IMR-90 (cell line): ENCODE results near the gene DMXL1. TPM values are rescaled to one million over a fixed set of nuclear protein-coding genes. Genes with fewer than 3 reads are reported as not detected.

Experiments
- ATAC-seq: fragments of 200-7000 bp; cut with Tn5 transposase; 2 replicates; pipeline ENCODE4 v1.9.1; 2020; ENCODE audit warnings: low read depth, mild to moderate bottlenecking, moderate library complexity
- BruUV-seq: library from RNA; stranded (reverse); fragments of 400-500 nt; replicated peaks from 2 replicates; lab custom pipeline; 2021; lab: Mats Ljungman, UMichigan
- CTCF ChIA-PET: fragments of 300-600 bp; formaldehyde crosslinking; extraction: SDS; loops from one replicate; lab custom pipeline; 2021; ENCODE audit warnings: antibody characterized with exemption; lab: Yijun Ruan, JAX
- POLR2A ChIA-PET: fragments of 300-600 bp; sonication (Branson Sonifier 250); formaldehyde crosslinking; loops from one replicate; lab custom pipeline; 2022; ENCODE audit warnings: antibody characterized with exemption; ENCODE audit not compliant: unreplicated experiment; lab: Charles Lee
- DNase-seq: peaks from one replicate; pipeline ENCODE4 v3.0.0; 2013
- H2AFZ ChIP-seq: replicated peaks from 2 replicates; pipeline ENCODE3; 2013; ENCODE audit warnings: low read length, mild to moderate bottlenecking; ENCODE audit not compliant: poor library complexity
- H2AK5ac ChIP-seq: 2 replicates; pipeline ENCODE4 v1.6.1; 2013; ENCODE audit warnings: low read depth, low read length, inconsistent platforms
- H2AK9ac ChIP-seq: replicated peaks from 2 replicates; pipeline ENCODE3; 2013; ENCODE audit warnings: mild to moderate bottlenecking, low read depth, low read length, moderate library complexity; ENCODE audit not compliant: poor library complexity
- H2BK120ac ChIP-seq: 2 replicates; pipeline ENCODE4 v1.6.1; 2013; ENCODE audit warnings: low read depth, low read length, inconsistent platforms
- H2BK15ac ChIP-seq: 3 replicates; pipeline ENCODE4 v1.6.1; 2013; ENCODE audit warnings: low read depth, low read length, inconsistent platforms
- H2BK20ac ChIP-seq: 2 replicates; pipeline ENCODE4 v1.6.1; 2013; ENCODE audit warnings: low read depth, mild to moderate bottlenecking, inconsistent platforms, low read length, moderate library complexity
- H2BK5ac ChIP-seq: 2 replicates; pipeline ENCODE4 v1.6.1; 2013; ENCODE audit warnings: mild to moderate bottlenecking, low read depth, low read length, inconsistent platforms; ENCODE audit not compliant: poor library complexity, severe bottlenecking
- H3K14ac ChIP-seq: replicated peaks from 2 replicates; pipeline ENCODE4 v1.6.1; 2013; ENCODE audit warnings: low read depth, low read length, inconsistent platforms
- H3K18ac ChIP-seq: 2 replicates; pipeline ENCODE4 v1.6.1; 2013; ENCODE audit warnings: low read depth, low read length, control low read depth
- H3K23ac ChIP-seq: 2 replicates; pipeline ENCODE4 v1.6.1; 2013; ENCODE audit warnings: low read depth, low read length, inconsistent platforms
- H3K27ac ChIP-seq: 2 replicates; pipeline ENCODE4 v1.5.1; 2013; ENCODE audit warnings: mild to moderate bottlenecking, control low read depth, low read length; ENCODE audit not compliant: insufficient read depth
- H3K27me3 ChIP-seq: 2 replicates; pipeline ENCODE4 v1.6.1; 2013; ENCODE audit warnings: low read length; ENCODE audit not compliant: control insufficient read depth, insufficient read depth
- H3K36me3 ChIP-seq: 2 replicates; pipeline ENCODE4 v1.6.1; 2013; ENCODE audit warnings: low read length, mixed read lengths; ENCODE audit not compliant: control insufficient read depth, insufficient read depth
- H3K4ac ChIP-seq: 2 replicates; pipeline ENCODE4 v1.6.1; 2013; ENCODE audit warnings: low read depth, low read length, inconsistent platforms
- H3K4me1 ChIP-seq: 2 replicates; pipeline ENCODE4 v1.6.1; 2013; ENCODE audit warnings: low read length, mixed read lengths; ENCODE audit not compliant: control insufficient read depth, insufficient read depth
- H3K4me2 ChIP-seq: 2 replicates; pipeline ENCODE4 v1.6.1; 2013; ENCODE audit warnings: low read depth, mild to moderate bottlenecking, control low read depth, low read length, moderate library complexity
- H3K4me3 ChIP-seq: 2 replicates; pipeline ENCODE4 v1.5.1; 2013; ENCODE audit warnings: low read depth, mild to moderate bottlenecking, control low read depth, low read length, moderate library complexity; ENCODE audit not compliant: insufficient read depth
- H3K56ac ChIP-seq: 2 replicates; pipeline ENCODE4 v1.6.1; 2013; ENCODE audit warnings: low read length, inconsistent platforms; ENCODE audit not compliant: insufficient read depth; ENCODE audit errors: extremely low read depth
- H3K79me1 ChIP-seq, 2 experiments: 2 replicates each; pipeline ENCODE4 v1.6.1; 2013; ENCODE audit warnings: low read length in 2 of 2, inconsistent platforms in 1 of 2, low read depth in 1 of 2
- H3K9ac ChIP-seq: 2 replicates; pipeline ENCODE4 v1.6.1; 2013; ENCODE audit warnings: low read depth, low read length, control low read depth
- H3K9me1 ChIP-seq: 2 replicates; pipeline ENCODE4 v1.6.1; 2013; ENCODE audit warnings: low read length, inconsistent platforms; ENCODE audit not compliant: insufficient read depth
- H3K9me3 ChIP-seq: 2 replicates; pipeline ENCODE4 v1.6.1; 2013; ENCODE audit warnings: low read length; ENCODE audit not compliant: control insufficient read depth, insufficient read depth
- H4K20me1 ChIP-seq: 2 replicates; pipeline ENCODE4 v1.6.1; 2013; ENCODE audit warnings: low read length, inconsistent platforms; ENCODE audit not compliant: insufficient read depth
- H4K5ac ChIP-seq: 2 replicates; pipeline ENCODE4 v1.6.1; 2013; ENCODE audit warnings: mild to moderate bottlenecking, low read depth, low read length, control low read depth
- H4K8ac ChIP-seq, 2 experiments: 2 replicates each; pipeline ENCODE4 v1.6.1; 2013; ENCODE audit warnings: low read depth in 2 of 2, low read length in 2 of 2, control low read depth in 1 of 2, inconsistent platforms in 1 of 2
- H4K91ac ChIP-seq: 2 replicates; pipeline ENCODE4 v1.6.1; 2013; ENCODE audit warnings: low read depth, low read length, inconsistent platforms; ENCODE audit not compliant: insufficient read depth
- BHLHE40 ChIP-seq: fragments of 150-350 bp; IDR thresholded peaks from 2 replicates; pipeline ENCODE4 v1.6.1; 2016; ENCODE audit warnings: mild to moderate bottlenecking, low read depth, low read length
- CEBPB ChIP-seq: IDR thresholded peaks from 2 replicates; pipeline ENCODE4 v1.6.1; 2012; ENCODE audit warnings: low read depth, low read length, improper control_type of control experiment
- CHD1 ChIP-seq: IDR thresholded peaks from 2 replicates; pipeline ENCODE4 v1.6.1; 2012; ENCODE audit warnings: low read depth, low read length, improper control_type of control experiment
- FOS ChIP-seq: fragments of 150-350 bp; IDR thresholded peaks from 2 replicates; pipeline ENCODE4 v1.6.1; 2016; ENCODE audit warnings: low read depth, low read length
- MAFK ChIP-seq: IDR thresholded peaks from 2 replicates; pipeline ENCODE4 v1.6.1; 2012; ENCODE audit warnings: low read depth, low read length, improper control_type of control experiment
- MAZ ChIP-seq: IDR thresholded peaks from 2 replicates; pipeline ENCODE4 v1.6.1; 2012; ENCODE audit warnings: low read depth, mild to moderate bottlenecking, low read length, improper control_type of control experiment, moderate library complexity, borderline replicate concordance
- MXI1 ChIP-seq: IDR thresholded peaks from 2 replicates; pipeline ENCODE4 v1.6.1; 2012; ENCODE audit warnings: low read depth, mild to moderate bottlenecking, low read length, moderate library complexity, borderline replicate concordance
- NFE2L2 ChIP-seq: fragments of 150-350 bp; IDR thresholded peaks from 2 replicates; pipeline ENCODE4 v1.6.1; 2016; ENCODE audit warnings: low read depth, mild to moderate bottlenecking, low read length
- POLR2A ChIP-seq: IDR thresholded peaks from 2 replicates; pipeline ENCODE4 v1.6.1; 2012; ENCODE audit warnings: mild to moderate bottlenecking, low read depth, low read length
- RAD21 ChIP-seq: IDR thresholded peaks from 2 replicates; pipeline ENCODE4 v1.6.1; 2012; ENCODE audit warnings: low read length, improper control_type of control experiment
- RCOR1 ChIP-seq: IDR thresholded peaks from 2 replicates; pipeline ENCODE4 v1.6.1; 2012; ENCODE audit warnings: mild to moderate bottlenecking, low read length, improper control_type of control experiment; ENCODE audit not compliant: insufficient replicate concordance
- RFX5 ChIP-seq: IDR thresholded peaks from 2 replicates; pipeline ENCODE4 v1.8.0; 2012; ENCODE audit warnings: low read depth, mild to moderate bottlenecking, low read length, moderate library complexity
- SMC3 ChIP-seq: fragments of 150-350 bp; IDR thresholded peaks from 2 replicates; pipeline ENCODE4 v1.6.1; 2016; ENCODE audit warnings: low read depth, mild to moderate bottlenecking, antibody characterized with exemption, low read length, moderate library complexity
- WGBS, 2 experiments: methylation state at CpG; one replicate each; pipeline versions ENCODE4 v1.1.5 to v1.1.7; 2013; ENCODE audit warnings: missing lambda C conversion rate in 2 of 2; ENCODE audit not compliant: insufficient read length in 1 of 2; ENCODE audit errors: extremely low coverage in 2 of 2; 5-methylcytosine and 5-hydroxymethylcytosine counted together
- dilution Hi-C: fragments of 300-500 bp; cut with HindIII; formaldehyde crosslinking; loops from one replicate; pipeline ENCODE4 v1.14.3; 2018; ENCODE audit warnings: low sequenced_read_pairs; ENCODE audit not compliant: unreplicated experiment
- in situ Hi-C: fragments of 300-500 bp; cut with MboI; formaldehyde crosslinking; loops from 3 replicates; pipeline ENCODE4 v1.14.3; 2019; ENCODE audit warnings: low sequenced_read_pairs, inconsistent platforms, mixed read lengths
- intact Hi-C: fragments of 100-400 bp; cut with micrococcal nuclease; formaldehyde crosslinking; loops from 2 replicates; pipeline ENCODE4 v1.10.0; 2022
- polyA plus RNA-seq, 3 experiments: library from polyadenylated mRNA; depleted of rRNA; stranded (reverse); fragments of >200 nt; gene quantifications; 2 replicates each; pipeline ENCODE4 v1.2.3, GENCODE V29; 2012; ENCODE audit warnings: low replicate concordance in 1 of 3
- total RNA-seq: library from RNA; depleted of rRNA; stranded (reverse); fragments of >200 nt; gene quantifications from 2 replicates; pipeline ENCODE4 v1.2.3, GENCODE V29; 2012
- TF ChIP-seq, protein P1 (sequence below): fragments of 150-350 bp; IDR thresholded peaks from 2 replicates; pipeline ENCODE4 v1.6.1; 2016; ENCODE audit warnings: low read depth, mild to moderate bottlenecking, low read length, moderate library complexity, borderline replicate concordance
- TF ChIP-seq, protein P2 (sequence below): fragments of 150-350 bp; IDR thresholded peaks from 2 replicates; pipeline ENCODE4 v1.6.1; 2017; ENCODE audit warnings: mild to moderate bottlenecking, antibody characterized with exemption, low read length, low read depth
- TF ChIP-seq, protein P3 (sequence below): conservative IDR thresholded peaks from 2 replicates; pipeline ENCODE4 v1.5.1; 2012; ENCODE audit warnings: mild to moderate bottlenecking, low read depth, low read length, improper control_type of control experiment

DMXL1 gene
- total and polyA plus RNA-seq, 2 of the 4 experiments (the other 2 are of a cell fraction): 8.1 to 21.5 TPM

DNA sequence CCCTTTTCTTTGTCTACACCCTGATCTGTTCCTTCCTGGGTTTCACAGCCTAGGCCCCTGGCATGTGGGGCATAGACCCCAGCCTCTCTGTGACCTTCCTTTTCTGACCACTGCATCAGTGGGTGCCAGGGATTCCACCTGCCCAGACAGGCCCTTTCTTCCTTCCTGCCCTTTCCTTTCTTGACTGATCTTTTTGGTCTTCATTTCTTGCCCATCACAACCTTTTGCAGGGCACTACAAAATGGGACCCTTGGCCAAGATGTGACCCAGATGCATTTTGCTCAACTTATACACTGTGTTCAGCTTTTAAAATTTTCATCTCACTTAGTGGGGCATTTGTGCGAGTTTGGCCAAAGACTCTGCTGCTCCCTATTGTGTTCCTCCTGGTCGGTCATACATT, 211.7 kb downstream of the DMXL1 start:
- H3K18ac ChIP-seq: no peak overlapping the region
- dilution Hi-C loops (no loop called here), intact Hi-C loops (no loop called here), in situ Hi-C loops (no loop called here)
- 0 out of 2 replicates have a peak, but pooled peaks cover 2% of the 10 kb centered on the region for H3K36me3 ChIP-seq
- H2BK20ac ChIP-seq: no peak overlapping the region
- ChIA-PET POLR2A (no interaction called here), CTCF (no interaction called here)
- H2BK5ac ChIP-seq: no peak overlapping the region
- no peak overlapping the region for H4K91ac ChIP-seq
- no peak overlapping the region for H3K9ac ChIP-seq
- DNase-seq (no peak), ATAC-seq (no peak)
- H3K27me3 ChIP-seq: no peaks in the 10 kb centered on the region
- no peak overlapping the region for H2BK120ac ChIP-seq
- no peak overlapping the region for H3K4me2 ChIP-seq
- no peak overlapping the region for H3K56ac ChIP-seq
- H2AFZ ChIP-seq: no peak overlapping the region
- no peaks in the 10 kb centered on the region for H3K9me3 ChIP-seq
- WGBS, 2 experiments: 86% methylated on average over 1 of the region's 2 CpGs; no CpG with 5 or more reads in 1 of the 2 experiments
- peaks cover 19 to 20% of the 10 kb centered on the region in 2 experiments for H3K79me1 ChIP-seq
- H2AK9ac ChIP-seq: no peak overlapping the region
- no peak overlapping the region for H2BK15ac ChIP-seq
- peaks cover 5% of the 10 kb centered on the region; the same call in 1 of the 2 replicates for H3K9me1 ChIP-seq
- H3K4me3 ChIP-seq: no peak overlapping the region
- no peak overlapping the region for H3K14ac ChIP-seq
- H3K4ac ChIP-seq: no peak overlapping the region
- BruUV-seq: no TSS peak
- no peaks in the 10 kb centered on the region for H4K20me1 ChIP-seq
- no peak overlapping the region for H3K23ac ChIP-seq
- TF ChIP-seq, protein P1, sequence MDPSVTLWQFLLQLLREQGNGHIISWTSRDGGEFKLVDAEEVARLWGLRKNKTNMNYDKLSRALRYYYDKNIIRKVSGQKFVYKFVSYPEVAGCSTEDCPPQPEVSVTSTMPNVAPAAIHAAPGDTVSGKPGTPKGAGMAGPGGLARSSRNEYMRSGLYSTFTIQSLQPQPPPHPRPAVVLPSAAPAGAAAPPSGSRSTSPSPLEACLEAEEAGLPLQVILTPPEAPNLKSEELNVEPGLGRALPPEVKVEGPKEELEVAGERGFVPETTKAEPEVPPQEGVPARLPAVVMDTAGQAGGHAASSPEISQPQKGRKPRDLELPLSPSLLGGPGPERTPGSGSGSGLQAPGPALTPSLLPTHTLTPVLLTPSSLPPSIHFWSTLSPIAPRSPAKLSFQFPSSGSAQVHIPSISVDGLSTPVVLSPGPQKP: no peak
- TF ChIP-seq BHLHE40 (no peak), POLR2A (no peak), MAZ (no peak), RAD21 (no peak), CEBPB (no peak), MXI1 (no peak), RFX5 (no peak), RCOR1 (no peak), CHD1 (no peak), NFE2L2 (no peak), MAFK (no peak), SMC3 (no peak), FOS (no peak)
- TF ChIP-seq, protein P2, sequence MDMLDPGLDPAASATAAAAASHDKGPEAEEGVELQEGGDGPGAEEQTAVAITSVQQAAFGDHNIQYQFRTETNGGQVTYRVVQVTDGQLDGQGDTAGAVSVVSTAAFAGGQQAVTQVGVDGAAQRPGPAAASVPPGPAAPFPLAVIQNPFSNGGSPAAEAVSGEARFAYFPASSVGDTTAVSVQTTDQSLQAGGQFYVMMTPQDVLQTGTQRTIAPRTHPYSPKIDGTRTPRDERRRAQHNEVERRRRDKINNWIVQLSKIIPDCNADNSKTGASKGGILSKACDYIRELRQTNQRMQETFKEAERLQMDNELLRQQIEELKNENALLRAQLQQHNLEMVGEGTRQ: no peak
- TF ChIP-seq, protein P3, sequence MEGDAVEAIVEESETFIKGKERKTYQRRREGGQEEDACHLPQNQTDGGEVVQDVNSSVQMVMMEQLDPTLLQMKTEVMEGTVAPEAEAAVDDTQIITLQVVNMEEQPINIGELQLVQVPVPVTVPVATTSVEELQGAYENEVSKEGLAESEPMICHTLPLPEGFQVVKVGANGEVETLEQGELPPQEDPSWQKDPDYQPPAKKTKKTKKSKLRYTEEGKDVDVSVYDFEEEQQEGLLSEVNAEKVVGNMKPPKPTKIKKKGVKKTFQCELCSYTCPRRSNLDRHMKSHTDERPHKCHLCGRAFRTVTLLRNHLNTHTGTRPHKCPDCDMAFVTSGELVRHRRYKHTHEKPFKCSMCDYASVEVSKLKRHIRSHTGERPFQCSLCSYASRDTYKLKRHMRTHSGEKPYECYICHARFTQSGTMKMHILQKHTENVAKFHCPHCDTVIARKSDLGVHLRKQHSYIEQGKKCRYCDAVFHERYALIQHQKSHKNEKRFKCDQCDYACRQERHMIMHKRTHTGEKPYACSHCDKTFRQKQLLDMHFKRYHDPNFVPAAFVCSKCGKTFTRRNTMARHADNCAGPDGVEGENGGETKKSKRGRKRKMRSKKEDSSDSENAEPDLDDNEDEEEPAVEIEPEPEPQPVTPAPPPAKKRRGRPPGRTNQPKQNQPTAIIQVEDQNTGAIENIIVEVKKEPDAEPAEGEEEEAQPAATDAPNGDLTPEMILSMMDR: no peak
- H2AK5ac ChIP-seq: no peak overlapping the region
- H3K27ac ChIP-seq: no peak overlapping the region
- no peak overlapping the region for H4K8ac ChIP-seq
- peaks cover 4% of the 10 kb centered on the region; the same call in 1 of the 2 replicates for H3K4me1 ChIP-seq
- no peak overlapping the region for H4K5ac ChIP-seq
